Measurements from ENCODE around the gene DMBT1.
"Not testable (repeated sequence)": the region's sequence is repeated elsewhere in the genome, so short reads cannot be mapped to it uniquely, and the experiment has no call there.

DMBT1 gene

DNA sequence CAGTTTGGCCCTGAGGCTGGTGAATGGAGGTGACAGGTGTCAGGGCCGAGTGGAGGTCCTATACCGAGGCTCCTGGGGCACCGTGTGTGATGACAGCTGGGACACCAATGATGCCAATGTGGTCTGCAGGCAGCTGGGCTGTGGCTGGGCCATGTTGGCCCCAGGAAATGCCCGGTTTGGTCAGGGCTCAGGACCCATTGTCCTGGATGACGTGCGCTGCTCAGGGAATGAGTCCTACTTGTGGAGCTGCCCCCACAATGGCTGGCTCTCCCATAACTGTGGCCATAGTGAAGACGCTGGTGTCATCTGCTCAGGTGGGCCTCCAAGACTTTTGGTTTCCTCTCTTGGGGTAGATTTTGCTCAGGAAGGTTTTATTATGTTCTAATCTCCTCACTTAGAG lies 25.5 kb downstream of the DMBT1 start:
- not testable (repeated sequence) for DNase-seq (ENCODE audit: low spot score)

DNA sequence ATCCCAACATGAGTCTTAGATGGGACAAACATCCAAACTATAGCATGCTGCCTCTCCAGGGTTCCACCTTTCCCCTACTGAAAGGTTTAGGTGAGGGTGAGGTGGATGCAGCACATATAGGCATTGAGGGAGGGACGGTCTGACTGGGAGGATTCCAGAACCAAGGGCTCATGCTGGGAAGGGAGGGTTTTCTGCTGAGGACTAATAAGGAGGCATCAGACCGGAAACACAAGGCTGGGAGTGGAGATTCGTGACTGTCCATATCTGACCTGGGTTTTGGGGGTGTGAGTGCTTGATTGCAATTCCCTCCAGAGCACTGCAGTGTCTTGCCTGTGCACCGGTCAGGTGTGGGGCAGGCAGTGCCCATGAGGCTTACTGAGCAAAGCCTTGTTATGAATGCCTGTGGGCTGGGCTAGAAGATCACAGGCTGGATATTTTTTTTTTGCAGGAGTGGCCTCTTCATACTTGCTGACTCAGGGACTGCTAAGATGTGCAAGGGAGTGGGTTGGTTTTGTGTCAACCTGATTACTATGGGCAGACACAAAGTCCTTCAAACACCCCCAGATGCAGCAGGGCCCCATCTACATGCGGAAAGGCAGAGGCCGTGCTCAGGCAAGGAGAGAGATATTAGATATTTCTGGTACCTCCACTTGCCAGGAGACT lies 26.7 kb downstream of the DMBT1 start:
- no peak for DNase-seq (ENCODE audit: low spot score)

DNA sequence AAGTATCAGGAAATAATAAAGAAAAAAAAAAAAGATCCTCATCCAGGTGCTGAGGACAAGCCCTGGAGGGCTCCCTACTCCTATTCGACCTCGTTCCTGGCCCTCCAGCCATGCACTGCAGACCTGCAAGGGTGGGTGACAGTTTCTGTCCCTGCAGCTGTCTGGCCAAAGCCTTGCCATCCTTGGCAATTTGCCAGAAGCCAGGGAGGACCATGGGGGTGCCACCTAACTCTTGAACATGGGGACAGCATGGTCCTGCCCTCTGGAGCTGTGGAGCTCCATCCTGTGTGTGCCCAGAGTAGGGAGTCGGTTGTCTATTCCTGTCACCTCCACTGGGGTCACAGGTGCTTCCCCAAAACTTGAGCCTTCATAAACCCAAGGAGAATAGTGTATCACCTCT lies 27.8 kb downstream of the DMBT1 start:
- DNase-seq (ENCODE audit: low spot score) = no peak

DNA sequence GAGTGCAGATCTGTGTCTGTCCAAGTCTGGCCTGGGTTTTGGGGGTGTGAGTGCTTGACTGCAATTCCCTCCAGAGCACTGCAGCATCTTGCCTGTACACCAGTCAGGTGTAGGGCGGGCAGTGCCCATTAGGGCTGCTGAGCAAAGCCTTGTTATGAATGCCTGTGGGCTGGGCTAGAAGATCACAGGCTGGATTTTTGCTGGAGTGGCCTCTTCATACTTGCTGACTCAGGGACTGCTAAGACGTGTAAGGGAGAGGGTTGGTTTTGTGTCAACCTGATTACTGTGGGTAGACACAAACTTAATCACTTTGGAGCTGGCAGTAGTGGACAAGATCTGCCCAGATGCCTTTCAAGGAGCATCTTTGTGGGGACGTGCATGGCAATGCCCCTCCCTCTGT lies 29.6 kb downstream of the DMBT1 start:
- no peak for DNase-seq (ENCODE audit: low spot score)

DNA sequence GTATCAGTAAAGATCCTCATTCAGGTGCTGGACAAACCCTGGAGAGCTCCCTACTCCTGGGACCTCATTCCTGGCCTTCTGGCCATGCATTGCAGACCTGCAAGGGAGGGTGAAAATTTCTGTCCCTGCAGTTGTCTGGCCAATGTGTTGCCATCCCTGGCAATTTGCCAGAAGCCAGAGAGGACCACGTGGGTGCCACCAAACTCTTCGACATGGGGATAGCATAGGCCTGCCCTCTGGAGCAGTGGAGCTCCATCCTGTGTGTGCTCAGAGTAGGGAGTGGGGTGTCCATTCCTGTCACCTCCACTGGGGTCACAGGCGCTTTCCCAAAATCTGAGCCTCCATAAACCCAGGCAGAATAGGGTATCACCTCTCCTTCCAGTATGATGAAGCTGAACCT lies 31.2 kb downstream of the DMBT1 start:
- no peak for DNase-seq (ENCODE audit: low spot score)

DNA sequence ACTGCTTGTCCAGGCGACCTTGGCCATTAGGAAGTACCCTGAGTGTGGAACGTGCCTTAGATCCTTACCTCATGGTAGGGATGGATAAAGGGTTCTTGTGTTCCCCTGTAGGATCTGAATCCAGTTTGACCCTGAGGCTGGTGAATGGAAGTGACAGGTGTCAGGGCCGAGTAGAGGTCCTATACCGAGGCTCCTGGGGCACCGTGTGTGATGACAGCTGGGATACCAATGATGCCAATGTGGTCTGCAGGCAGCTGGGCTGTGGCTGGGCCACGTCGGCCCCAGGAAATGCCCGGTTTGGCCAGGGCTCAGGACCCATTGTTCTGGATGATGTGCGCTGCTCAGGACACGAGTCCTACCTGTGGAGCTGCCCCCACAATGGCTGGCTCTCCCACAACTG lies 31.6 kb downstream of the DMBT1 start:
- no peak for DNase-seq (ENCODE audit: low spot score)

DNA sequence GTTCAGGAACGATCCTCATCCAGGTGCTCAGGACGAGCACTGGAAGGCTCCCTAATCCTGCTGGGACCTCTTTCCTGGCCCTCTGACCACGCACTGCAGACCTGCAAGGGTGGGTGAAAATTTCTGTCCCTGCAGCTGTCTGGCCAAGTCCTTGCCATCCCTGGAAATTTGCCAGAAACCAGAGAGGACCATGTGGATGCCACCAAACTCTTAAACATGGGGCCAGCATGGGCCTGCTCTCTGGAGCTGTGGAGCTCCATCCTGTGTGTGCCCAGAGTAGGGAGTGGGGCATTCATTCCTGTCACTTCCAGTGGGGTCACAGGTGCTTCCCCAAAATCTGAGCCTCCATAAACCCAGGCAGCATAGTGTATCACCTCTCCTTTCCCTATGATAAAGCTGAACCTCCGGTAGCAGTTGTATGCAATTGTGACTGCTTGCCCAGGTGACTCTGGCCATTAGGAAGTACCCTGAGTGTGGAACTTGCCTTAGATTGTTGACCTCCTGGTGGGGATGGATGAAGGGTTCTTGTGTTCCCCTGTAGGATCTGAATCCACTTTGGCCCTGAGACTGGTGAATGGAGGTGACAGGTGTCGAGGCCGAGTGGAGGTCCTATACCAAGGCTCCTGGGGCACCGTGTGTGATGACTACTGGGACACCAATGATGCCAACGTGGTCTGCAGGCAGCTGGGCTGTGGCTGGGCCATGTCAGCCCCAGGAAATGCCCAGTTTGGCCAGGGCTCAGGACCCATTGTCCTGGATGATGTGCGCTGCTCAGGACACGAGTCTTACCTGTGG lies 57.1 kb downstream of the DMBT1 start:
- no peak for DNase-seq (ENCODE audit: low spot score)

DNA sequence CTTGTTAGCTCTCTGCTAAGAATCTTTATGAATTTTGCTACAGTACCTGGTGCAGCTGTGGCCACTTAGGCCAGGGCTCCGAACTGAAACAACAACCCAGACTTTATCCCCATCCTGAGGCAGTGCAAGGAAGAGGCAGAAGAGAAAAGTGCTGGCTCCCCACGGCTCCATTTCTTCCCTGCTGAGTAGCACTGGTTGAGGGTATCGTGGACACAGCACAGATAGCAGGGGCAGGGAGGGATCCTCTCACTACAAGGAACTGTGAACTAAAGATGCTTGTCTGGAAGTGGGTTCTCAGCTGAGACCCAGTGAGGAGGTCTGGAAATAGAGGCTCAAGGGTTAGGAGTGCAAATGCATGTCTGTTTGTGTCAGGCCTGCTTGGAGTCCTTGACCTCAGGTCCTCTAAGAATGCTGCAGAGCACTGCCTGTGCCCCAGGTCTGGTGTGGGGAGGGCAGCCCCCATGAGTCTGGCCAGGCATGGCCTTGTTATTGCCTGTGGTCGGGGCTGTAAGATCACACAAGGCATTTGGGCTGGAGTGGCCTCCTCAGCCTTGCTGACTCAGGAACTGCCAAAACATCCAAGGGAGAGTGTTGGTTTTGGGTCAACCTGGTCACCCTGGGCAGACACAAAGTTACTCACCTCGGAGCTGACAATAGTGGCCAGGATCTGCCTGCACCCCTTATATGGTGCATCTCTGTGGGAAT lies 58.1 kb downstream of the DMBT1 start:
- no peak for DNase-seq (ENCODE audit: low spot score)

DNA sequence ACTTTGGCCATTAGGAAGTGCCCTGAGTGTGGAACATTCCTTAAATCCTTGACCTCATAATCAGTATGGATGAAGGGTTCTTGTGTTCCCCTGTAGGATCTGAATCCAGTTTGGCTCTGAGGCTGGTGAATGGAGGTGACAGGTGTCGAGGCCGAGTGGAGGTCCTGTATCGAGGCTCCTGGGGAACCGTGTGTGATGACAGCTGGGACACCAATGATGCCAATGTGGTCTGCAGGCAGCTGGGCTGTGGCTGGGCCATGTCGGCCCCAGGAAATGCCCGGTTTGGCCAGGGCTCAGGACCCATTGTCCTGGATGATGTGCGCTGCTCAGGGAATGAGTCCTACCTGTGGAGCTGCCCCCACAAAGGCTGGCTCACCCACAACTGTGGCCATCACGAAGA lies 60.4 kb downstream of the DMBT1 start:
- not testable (repeated sequence) for DNase-seq (ENCODE audit: low spot score)

DNA sequence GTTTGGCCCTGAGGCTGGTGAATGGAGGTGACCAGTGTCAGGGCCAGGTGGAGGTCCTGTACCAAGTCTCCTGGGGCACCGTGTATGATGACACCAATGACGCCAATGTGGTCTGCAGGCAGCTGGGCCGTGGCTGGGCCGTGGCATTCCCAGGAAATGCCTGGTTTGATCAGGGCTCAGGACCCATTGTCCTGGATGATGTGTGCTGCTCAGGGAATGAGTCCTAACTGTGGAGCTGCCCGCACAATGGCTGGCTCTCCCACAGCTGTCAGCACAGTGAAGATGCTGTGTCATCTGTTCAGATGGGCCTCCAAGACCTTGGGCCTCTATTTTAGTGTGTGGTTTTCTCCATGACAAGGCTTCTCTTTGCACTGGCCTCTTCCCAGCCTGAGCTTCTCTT lies 64.0 kb downstream of the DMBT1 start:
- no peak for DNase-seq (ENCODE audit: low spot score)

DNA sequence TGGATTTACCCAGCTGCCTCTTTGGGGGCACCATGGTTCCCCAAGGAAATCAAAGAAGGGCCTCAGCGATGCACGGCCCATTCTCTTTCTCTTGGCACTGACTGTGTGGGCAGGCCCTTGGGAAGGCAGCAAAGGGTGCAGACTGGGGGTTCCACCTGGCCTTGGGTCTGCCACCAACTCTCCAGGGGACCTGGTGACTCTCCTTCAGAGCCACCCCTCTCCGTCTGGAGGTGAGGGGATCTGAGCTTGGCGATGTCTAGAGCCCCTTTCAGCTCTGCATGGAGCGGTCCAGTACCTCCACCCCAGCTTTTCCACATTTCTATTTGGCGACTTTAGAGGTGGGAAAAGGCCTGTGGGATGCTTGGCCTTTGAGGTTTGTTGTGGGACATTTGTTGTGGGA lies 70.0 kb downstream of the DMBT1 start:
- DNase-seq (ENCODE audit: low spot score) = no peak

DNA sequence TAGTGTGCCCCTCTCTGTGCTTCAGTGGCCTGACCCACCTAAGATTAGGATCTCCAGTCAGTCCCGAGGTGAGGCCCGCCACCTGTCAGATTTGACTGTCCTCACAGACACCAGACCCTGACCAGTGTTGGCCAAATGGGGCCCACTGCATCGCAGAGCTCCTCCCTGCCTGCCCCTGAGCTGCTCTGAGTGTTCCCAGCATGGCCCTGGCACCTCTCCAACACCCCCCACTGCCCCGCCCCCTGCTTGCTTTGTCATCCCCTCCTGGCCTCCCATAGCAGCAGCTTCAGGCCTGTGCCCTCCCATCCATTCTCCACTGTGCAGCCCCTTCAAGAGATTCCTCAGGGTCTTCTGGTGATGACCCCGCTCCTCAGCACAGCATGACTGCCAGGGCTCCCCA lies 71.5 kb downstream of the DMBT1 start:
- DNase-seq (ENCODE audit: low spot score) = no peak

DNA sequence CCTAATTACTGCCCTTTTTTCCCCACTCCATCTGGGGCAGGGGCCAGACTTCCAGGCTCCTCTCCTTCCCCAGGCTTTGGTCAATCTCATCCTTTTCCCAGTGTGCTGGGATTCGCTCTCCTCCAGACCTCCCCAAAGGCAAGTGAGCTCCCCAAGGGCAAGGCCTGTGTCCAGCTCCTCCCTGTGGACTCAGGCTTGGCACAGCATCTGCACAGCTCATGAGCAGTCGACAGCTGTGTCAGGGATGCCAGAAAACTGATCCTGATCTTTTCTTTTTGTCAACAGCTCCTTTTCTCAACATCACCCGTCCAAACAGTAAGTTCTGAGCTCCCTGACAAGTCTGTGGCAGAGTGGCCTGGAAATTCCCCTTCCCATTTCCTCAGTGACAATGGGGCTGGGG lies 72.0 kb downstream of the DMBT1 start:
- DNase-seq (ENCODE audit: low spot score) = no peak

DNA sequence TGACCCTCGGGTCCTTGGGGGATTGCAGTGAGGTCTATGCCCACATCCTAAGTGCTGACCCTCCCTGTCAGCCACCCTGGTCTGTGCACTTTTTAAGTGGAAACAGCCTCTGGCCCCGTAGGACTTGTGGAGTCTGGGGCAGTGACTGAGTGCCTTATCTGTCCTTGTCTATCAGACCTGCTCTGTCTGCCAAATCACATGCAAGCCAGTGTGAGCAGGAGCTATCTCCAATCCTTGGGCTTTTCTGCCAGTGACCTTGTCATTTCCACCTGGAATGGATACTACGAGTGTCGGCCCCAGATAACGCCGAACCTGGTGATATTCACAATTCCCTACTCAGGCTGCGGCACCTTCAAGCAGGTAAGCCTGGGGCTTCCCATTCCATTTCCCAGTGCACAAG lies 76.4 kb downstream of the DMBT1 start:
- no peak for DNase-seq (ENCODE audit: low spot score)

DNA sequence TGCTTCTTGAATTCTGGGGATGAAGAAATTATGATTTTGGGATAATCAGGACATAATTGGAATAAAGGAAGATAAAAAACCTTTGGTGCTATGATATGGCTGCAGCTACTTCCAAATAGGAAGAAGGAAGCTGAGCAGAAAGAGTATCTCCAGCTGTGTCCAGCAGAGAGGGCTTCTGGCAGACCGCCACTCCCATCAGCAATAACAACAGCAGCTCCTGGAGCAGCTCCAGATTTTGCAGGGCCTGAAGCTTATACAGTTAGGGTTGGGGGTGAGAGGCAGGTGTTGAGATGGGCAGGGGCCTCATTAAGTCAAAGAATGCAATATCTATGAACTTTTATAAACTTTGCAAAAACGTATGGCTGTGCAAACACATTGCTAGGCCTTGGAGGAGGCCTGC lies 76.8 kb downstream of the DMBT1 start:
- DNase-seq (ENCODE audit: low spot score) = no peak

DNA sequence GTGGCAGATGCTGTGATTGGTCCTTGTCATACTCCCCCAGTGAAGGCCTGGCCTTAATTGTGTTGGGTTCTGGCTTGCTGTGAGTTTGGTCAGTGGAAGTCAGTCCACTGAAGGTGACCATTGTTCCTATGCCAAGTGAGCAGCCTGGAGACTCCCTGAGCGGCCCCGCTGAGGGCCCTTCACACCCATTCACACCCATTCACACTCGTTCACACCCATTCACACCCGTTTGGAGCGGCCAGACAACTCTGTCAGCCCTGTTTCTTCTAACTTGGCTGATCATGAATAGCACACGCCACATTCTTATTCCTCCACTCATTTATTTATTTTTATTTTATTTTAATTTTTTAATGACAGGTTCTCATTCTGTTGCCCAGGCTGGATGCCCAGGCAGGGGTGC lies 77.6 kb downstream of the DMBT1 start:
- no peak for DNase-seq (ENCODE audit: low spot score)

DNA sequence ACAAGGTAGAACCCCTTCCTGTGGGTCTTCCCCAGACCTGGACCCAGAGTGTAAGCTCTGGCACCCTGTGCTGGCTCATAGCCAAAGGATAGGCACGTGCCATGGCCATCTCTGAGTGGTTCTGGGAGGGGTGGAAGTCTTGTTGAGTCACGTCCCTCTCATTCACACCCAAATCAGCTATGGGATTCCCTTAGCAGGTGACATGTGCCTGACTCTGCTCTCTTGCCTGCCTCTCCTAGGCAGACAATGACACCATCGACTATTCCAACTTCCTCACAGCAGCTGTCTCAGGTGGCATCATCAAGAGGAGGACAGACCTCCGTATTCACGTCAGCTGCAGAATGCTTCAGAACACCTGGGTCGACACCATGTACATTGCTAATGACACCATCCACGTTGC lies 79.2 kb downstream of the DMBT1 start:
- DNase-seq (ENCODE audit: low spot score) = no peak

DNA sequence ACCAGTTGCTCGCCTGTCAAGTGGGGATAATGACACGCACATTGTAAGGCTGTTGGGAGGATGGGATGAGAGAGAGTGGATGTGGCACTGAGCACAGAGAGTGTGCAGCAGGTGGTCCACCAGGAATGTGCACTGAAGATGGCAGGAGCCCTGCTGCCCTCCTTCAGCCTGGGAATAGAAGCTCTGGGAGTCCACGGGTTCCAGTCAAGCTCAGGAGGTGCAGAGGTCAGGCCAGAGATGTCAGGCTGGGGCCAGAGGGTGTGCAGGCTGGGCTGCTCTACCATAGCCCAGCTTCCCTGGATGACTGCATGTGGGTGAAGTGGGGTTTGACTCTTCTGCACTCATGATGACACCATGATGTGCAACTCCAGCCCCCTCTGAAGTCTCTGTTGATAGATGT lies 80.4 kb downstream of the DMBT1 start:
- DNase-seq (ENCODE audit: low spot score) = no peak

DNA sequence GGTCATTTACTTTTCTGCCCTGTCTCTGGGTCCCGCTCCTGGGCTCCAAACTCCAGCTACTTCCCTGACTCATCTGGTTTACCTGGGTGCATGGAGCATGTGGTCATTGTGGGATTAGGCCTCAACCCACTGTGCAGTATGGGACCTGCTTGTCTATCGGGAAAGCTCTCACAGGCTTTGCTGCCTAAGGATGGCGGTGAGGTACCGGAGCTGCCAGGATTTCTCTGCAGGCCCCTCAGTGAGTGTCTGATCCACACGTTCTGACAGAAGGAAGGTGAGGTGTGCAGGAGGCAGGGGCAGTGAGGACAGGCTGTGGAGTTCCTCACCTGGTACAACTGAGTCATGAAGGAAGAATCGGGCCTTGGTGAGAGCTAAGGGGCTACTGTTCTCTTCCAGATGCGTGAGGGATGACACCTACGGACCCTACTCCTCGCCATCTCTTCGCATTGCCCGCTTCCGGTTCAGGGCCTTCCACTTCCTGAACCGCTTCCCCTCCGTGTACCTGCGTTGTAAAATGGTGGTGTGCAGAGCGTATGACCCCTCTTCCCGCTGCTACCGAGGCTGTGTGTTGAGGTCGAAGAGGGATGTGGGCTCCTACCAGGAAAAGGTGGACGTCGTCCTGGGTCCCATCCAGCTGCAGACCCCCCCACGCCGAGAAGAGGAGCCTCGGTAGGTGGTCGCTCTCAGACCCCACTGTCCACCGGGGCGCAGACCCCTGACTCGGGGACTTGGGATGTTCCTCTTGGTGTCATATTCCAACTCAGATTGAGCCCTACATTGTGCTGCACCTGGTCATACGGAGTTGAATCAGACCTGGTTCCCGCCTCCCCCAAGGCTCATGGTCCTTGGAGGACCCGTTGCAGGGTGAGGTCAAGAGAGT lies 82.4 kb downstream of the DMBT1 start:
- no peak for DNase-seq (ENCODE audit: low spot score)

DNA sequence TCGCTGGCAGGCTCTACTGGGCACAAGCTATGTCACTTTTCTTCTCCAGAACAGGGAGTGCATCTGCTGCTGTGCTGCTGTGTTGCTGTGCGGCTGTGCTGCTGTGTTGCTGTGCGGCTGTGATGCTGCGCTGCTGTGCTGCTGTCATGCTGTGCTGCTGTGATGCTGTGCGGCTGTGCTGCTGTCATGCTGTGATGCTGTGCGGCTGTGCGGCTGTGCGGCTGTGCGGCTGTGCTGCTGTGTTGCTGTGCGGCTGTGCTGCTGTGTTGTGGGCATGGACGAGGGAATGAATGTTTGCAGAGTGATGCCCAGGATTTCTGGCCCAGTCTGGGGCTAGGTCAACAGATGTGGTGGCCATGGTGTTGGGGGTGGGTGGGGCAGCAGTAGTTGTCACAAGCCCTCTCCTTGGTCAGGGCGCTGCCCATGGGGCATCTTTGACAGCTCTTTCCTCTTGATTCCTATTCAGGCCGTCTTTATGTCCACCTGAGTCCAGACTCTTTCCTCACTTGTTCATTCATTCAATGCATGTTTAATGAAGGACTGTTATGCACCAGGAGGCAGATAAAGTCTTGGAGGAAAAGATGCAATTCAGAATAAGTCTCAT lies 83.5 kb downstream of the DMBT1 start:
- DNase-seq (ENCODE audit: low spot score) = no peak

DNA sequence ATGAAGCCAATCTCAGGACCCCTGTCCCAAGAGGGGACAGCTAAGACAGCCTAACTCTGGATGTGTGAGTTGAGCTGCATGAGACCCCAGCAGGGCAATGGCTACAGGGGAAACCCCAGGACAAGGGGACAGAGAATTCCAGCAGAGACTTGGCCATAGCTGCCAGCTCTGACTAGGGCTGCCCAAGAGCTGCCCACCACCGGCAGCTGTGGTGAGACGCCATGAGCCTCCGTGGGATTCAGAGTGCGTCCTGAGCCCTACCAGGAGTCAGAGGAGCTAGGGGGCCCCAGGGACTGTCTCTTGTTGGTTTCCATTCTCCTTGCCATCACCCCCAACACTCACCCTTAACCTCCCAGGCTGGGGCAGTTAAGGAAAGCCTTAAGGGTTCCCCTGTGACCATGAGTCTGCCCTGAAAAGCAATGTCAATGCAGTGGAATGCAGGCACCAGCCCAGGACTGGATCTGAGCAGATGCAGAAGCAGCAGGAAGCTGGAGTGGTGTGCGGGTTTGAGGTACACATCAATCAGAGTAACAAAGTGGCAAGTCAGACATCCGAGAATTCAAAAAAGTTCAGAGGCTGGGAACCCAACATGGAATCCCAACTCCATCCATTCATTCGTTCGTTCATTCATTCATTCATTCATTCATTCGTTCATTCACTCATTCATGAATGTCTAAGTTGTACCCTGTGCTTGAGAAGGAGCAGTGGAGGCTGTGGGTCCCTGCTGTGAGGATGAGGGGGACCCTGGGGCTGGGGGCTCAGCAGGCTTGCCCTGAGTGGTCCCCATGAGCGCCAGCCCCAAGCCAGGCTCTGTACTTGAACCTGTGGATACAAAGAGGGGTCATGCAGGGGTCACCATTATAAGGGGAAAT lies 86.2 kb downstream of the DMBT1 start:
- no peak for DNase-seq (ENCODE audit: low spot score)
